ENCODE results near the gene TRIM37.
A peak's percentile ranks its signal among the peaks of the same experiment; 100 is the strongest.
"Not testable (repeated sequence)": the region's sequence is repeated elsewhere in the genome, so short reads cannot be mapped to it uniquely, and the experiment has no call there.

TRIM37 gene

GRCh38 chr17:59108400-59109102 is 1.9 kb upstream of the TRIM37 start:
- DNase-seq (ENCODE audit: low spot score) = no peak

DNA sequence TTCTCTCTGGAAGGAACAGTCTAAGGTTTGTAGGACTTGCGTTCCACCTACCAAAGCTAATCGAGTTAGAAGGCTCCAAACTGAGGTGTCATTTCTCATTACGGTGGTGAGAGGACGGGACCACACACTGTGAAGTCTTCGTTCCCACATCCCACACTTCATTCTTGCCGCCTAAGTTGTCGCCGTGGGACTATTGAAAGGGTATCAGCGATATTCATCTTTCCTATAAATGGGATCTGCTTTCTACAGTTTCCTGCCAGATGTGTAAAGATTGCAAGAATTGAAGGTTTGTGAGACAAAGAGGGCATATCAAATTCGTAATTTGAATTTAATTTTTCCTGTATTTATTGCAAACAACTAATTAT is 608 bp upstream of the TRIM37 start:
- no peak for DNase-seq (ENCODE audit: low spot score)

DNA sequence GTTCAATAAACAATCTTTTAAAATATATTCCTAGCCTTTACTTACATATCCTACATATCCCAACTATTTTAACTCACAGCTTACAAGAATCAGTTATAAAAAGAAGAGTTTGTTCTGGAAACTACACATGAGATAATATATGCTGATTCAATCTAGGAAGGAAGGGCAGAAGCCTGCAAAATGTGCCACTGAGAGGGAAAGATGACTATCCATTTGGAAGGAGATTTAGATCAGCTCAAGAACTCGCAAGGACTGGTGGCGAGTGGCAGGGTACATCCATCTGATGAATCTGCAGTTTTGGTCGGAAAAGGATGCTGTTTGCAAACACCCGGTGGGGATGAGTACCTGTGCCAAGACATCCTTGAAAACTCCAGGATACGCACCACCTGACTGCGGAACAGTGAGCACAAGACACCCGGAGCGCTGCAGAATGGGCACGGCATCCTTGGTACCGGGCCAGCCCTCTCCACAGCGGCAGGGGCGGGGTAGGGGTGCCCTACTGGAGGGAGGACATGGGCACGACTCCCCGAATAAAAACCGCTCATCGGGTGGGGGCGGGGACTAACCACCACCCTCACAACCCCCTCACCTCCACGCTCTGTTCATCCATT is 723 bp downstream of the TRIM37 start:
- peak; percentile 67 for DNase-seq (ENCODE audit: low spot score)

- no peak for DNase-seq (ENCODE audit: low spot score)
Measured at GRCh38 chr17:59101178-59101577, 5.5 kb downstream of the TRIM37 start.

GRCh38 chr17:59097876-59098275 is 8.8 kb downstream of the TRIM37 start:
- DNase-seq (ENCODE audit: low spot score) = no peak

DNA sequence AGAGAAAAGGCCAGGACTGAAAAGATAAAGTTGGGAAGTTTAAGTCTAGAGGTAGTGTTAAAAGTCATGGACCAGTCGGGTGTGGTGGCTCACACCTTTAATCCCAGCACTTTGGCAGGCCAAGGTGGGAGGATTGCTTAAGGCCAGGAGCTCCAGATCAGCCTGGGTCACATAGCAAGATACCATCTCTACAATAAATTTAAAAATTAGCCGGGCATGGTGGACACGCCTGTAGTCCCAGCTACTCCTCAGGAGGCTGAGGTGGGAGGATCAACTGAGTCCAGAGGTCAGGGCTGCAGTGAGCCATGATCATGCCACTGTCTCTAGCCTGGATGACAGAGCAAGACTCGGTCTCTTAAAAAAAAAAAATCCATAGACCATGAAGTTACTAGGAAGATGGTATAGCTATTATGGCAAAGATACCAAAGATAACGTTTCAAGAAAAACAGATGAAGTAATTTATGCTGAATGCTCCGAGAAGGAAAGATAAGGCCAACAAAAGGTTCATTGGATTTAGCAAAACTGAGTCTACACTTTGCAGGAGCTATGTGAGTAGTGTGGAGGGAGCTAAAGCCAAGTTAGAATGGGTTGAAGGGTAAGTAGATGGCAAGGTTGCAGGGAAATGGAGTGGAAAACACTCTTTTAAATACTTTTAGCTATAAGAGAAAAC is 11.7 kb downstream of the TRIM37 start:
- DNase-seq (ENCODE audit: low spot score) = no peak

- no peak for DNase-seq (ENCODE audit: low spot score)
Measured at GRCh38 chr17:59093702-59094231, 12.9 kb downstream of the TRIM37 start.

GRCh38 chr17:59093145-59093701 is 13.5 kb downstream of the TRIM37 start:
- no peak for DNase-seq (ENCODE audit: low spot score)

DNA sequence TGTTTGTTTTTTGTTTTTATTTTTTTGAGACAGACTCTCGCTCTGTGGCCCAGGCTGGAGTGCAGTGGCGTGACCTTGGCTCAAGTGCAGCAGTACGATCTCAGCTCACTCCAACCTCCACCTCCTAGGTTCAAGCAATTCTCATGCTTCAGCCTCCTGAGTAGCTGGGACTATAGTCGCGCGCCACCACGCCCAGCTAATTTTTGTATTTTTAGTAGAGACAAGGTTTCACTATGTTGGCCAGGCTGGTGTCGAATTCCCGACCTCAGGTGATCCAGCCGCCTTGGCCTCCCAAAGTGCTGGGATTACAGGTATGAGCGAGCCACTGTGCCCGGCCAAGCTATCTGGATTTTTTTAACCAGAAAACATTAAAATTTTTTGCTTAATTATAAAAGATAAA is 16.1 kb downstream of the TRIM37 start:
- DNase-seq (ENCODE audit: low spot score) = not testable (repeated sequence)

- no peak for DNase-seq (ENCODE audit: low spot score)
Measured at GRCh38 chr17:59084154-59084553, 22.5 kb downstream of the TRIM37 start.

GRCh38 chr17:59074494-59074893 is 32.2 kb downstream of the TRIM37 start:
- DNase-seq (ENCODE audit: low spot score) = no peak

GRCh38 chr17:59073972-59074371 is 32.7 kb downstream of the TRIM37 start:
- no peak for DNase-seq (ENCODE audit: low spot score)

DNA sequence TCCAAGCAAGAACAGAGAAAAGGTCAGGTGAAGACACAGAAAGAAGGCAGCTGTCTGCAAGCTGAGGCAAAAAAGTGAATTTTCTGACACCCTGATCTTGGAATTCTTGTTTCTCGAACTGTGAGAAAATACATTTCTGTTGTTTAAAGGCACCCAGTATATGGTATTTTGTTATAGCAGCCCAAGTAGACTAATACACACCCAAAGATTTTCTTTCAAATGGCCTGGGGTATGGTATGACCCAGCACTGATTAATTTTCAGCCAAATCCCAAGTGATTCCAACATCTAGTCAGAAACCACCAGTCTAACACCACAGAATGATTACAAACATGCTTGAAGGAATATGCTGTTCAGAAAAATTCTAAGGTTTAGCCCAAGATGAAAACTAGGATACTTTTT is 36.8 kb downstream of the TRIM37 start:
- no peak for DNase-seq (ENCODE audit: low spot score)

GRCh38 chr17:59067756-59068155 is 38.9 kb downstream of the TRIM37 start:
- no peak for DNase-seq (ENCODE audit: low spot score)

DNA sequence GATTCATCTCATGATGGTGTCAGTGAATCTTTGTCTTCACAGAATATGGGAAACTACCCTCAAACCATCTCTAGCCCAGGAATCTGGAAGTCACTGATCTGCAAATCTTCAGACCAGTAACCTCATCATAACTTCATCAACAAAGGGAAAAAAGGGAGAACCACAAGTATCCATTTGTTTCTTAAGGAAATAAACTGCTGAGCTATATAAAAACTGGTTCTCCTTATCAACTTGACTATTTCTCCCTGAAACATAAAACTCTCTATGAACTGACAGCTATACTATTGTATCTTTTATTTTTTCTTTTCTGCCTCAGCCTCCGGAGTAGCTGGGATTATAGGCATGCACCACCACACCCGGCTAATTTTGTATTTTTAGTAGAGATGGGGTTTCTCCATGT is 39.3 kb downstream of the TRIM37 start:
- DNase-seq (ENCODE audit: low spot score) = no peak

- DNase-seq (ENCODE audit: low spot score) = no peak
Measured at GRCh38 chr17:59062509-59062908, 44.2 kb downstream of the TRIM37 start.

DNA sequence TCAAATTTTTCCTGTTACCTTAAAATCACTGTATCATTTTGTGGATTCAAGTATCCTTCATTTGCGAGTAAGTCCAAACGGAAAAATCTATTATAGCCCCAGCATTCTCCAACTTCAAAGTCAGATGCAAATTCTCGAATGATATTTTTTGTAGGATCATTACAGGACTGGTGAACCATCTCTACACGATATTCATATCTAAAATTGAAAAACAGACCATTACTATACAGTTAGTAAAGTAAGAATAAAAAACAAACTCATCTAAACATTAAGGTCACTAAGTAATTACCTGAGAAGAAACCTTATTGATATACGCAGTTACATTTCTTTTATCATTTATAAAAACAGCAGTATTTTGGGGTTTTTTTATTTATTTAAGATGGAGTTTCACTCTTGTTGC is 49.8 kb downstream of the TRIM37 start:
- DNase-seq (ENCODE audit: low spot score) = no peak

DNA sequence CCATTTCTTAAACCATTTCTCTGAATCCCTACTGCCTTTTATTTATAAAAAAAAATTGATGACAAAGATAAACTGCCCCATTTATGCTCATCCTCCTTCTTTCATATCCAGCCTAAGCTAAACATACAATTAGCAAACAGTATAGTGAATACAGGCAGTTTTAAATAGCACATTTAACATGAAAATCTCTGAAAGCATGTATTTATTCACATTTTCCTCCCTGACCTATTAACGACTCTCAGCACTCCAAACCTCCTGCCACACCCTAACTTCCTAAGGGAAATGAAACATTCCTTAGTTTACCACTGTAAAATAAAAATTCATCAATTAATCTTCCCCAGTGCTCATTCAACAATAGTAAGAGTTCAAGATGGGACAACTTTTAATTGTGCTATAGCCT is 56.9 kb downstream of the TRIM37 start:
- no peak for DNase-seq (ENCODE audit: low spot score)

- DNase-seq (ENCODE audit: low spot score) = no peak
Measured at GRCh38 chr17:59047616-59048015, 59.1 kb downstream of the TRIM37 start.

- no peak for DNase-seq (ENCODE audit: low spot score)
Measured at GRCh38 chr17:59046192-59046591, 60.5 kb downstream of the TRIM37 start.

DNA sequence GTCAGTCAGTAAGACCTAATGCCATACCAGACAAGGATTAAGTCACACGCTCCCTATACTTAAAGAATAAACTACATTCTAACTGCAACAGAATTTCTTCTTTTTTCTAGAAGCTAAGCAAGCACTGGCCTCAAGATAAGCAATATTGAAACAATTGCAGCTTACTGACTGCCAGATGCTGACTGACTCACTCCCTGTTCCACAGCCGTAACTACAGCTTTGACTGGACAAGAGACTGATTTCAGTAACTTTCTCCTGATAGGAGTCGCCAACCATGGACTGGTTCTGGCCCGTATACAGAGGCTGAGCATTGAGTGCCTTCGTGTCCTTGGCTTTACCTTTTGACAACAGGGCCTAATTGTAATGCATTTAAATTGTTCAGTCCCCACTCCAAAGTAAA is 67.9 kb downstream of the TRIM37 start:
- DNase-seq (ENCODE audit: low spot score) = peak; percentile 12

GRCh38 chr17:59037960-59038359 is 68.7 kb downstream of the TRIM37 start:
- no peak for DNase-seq (ENCODE audit: low spot score)

- DNase-seq (ENCODE audit: low spot score) = no peak
Measured at GRCh38 chr17:59030811-59031210, 75.9 kb downstream of the TRIM37 start.
